SK-N-SH (cell line): Measurements from ENCODE around the gene TRIP4. TPM values are rescaled to one million over a fixed set of nuclear protein-coding genes. Genes with fewer than 3 reads are reported as not detected.

Experiments
- CTCF ChIA-PET: fragments of 300-600, 350-600 bp; formaldehyde crosslinking; extraction: SDS; loops from one replicate; lab custom pipeline; 2021; lab: Yijun Ruan, JAX
- POLR2A ChIA-PET: fragments of 350-600 bp; sonication (Branson Sonifier 250); formaldehyde crosslinking; extraction: SDS; loops from one replicate; lab custom pipeline; 2020; ENCODE audit warnings: antibody characterized with exemption, inconsistent platforms; lab: Yijun Ruan, JAX
- DNase-seq: peaks from one replicate; pipeline ENCODE4 v3.0.0; 2012
- H2AFZ ChIP-seq: fragments of 200-600 bp; sonication (generic); 2 replicates; pipeline ENCODE4 v1.8.1; 2016; ENCODE audit warnings: antibody characterized with exemption, mild to moderate bottlenecking, low read depth
- H3F3A ChIP-seq: fragments of 200-600 bp; sonication (generic); replicated peaks from 2 replicates; pipeline ENCODE3; 2016; ENCODE audit warnings: antibody characterized with exemption, mild to moderate bottlenecking; ENCODE audit not compliant: insufficient read depth
- H3K27ac ChIP-seq, 2 experiments: fragments of 200-500 bp in 1 of 2; fragments of 200-600 bp in 1 of 2; sonication (Bioruptor generic) in 1 of 2; sonication (generic), shearing (Covaris generic) in 1 of 2; 2 replicates each; pipeline versions ENCODE4 v1.5.1 to v1.6.1; 2014 to 2016; ENCODE audit warnings: low read depth in 2 of 2, inconsistent platforms in 1 of 2, low read length in 1 of 2, mild to moderate bottlenecking in 1 of 2, mixed read lengths in 1 of 2
- H3K27me3 ChIP-seq: fragments of 200-600 bp; sonication (generic), shearing (Covaris generic); 2 replicates; pipeline ENCODE4 v1.6.1; 2016; ENCODE audit warnings: mixed run types; ENCODE audit not compliant: insufficient read depth
- H3K36me3 ChIP-seq, 2 experiments: fragments of 200-500 bp in 1 of 2; fragments of 200-600 bp in 1 of 2; sonication (Bioruptor generic) in 1 of 2; sonication (generic) in 1 of 2; replicated peaks in 1 of 2; 2 replicates each; pipeline versions ENCODE3 to v1.5.1; 2014 to 2016; ENCODE audit warnings: low read length in 1 of 2, mild to moderate bottlenecking in 1 of 2; ENCODE audit not compliant: insufficient read depth in 2 of 2, control insufficient read depth in 1 of 2
- H3K4me1 ChIP-seq, 2 experiments: fragments of 200-500 bp in 1 of 2; fragments of 200-600 bp in 1 of 2; sonication (Bioruptor generic) in 1 of 2; sonication (generic), shearing (Covaris generic) in 1 of 2; 2 replicates each; pipeline versions ENCODE4 v1.5.1 to v1.6.1; 2014 to 2016; ENCODE audit warnings: low read depth in 1 of 2, low read length in 1 of 2, mixed run types in 1 of 2; ENCODE audit not compliant: insufficient read depth in 2 of 2, control insufficient read depth in 1 of 2
- H3K4me2 ChIP-seq: fragments of 200-600 bp; sonication (generic), shearing (Covaris generic); 2 replicates; pipeline ENCODE4 v1.6.1; 2017; ENCODE audit warnings: mixed run types
- H3K4me3 ChIP-seq, 2 experiments: fragments of 200-500 bp in 1 of 2; fragments of 200-600 bp in 1 of 2; sonication (Bioruptor generic) in 1 of 2; sonication (generic), shearing (Covaris generic) in 1 of 2; 2 replicates each; pipeline versions ENCODE4 v1.5.1 to v1.8.1; 2014 to 2016; ENCODE audit warnings: low read depth in 2 of 2, inconsistent platforms in 1 of 2, low read length in 1 of 2, mild to moderate bottlenecking in 1 of 2, mixed read lengths in 1 of 2, moderate library complexity in 1 of 2
- H3K79me2 ChIP-seq: fragments of 200-600 bp; sonication (generic); 2 replicates; pipeline ENCODE4 v1.8.1; 2017; ENCODE audit warnings: mild to moderate bottlenecking; ENCODE audit not compliant: insufficient read depth
- H3K9ac ChIP-seq: fragments of 200-600 bp; sonication (generic); 2 replicates; pipeline ENCODE4 v1.6.1; 2017; ENCODE audit warnings: mixed run types
- H3K9me2 ChIP-seq: fragments of 200-600 bp; sonication (generic); 2 replicates; pipeline ENCODE4 v1.6.1; 2017; ENCODE audit warnings: mixed run types
- H3K9me3 ChIP-seq: fragments of 200-600 bp; sonication (generic); 2 replicates; pipeline ENCODE4 v1.6.1; 2017; ENCODE audit warnings: mixed run types, mild to moderate bottlenecking, moderate library complexity
- H4K20me1 ChIP-seq: fragments of 200-600 bp; sonication (generic); 2 replicates; pipeline ENCODE4 v1.6.1; 2017; ENCODE audit warnings: mild to moderate bottlenecking, mixed run types; ENCODE audit not compliant: insufficient read depth
- CHD2 ChIP-seq: fragments of 150-350 bp; IDR thresholded peaks from 2 replicates; pipeline ENCODE4 v1.6.1; 2018; ENCODE audit warnings: low read length; ENCODE audit not compliant: partially characterized antibody
- ELF1 ChIP-seq: IDR thresholded peaks from 2 replicates; pipeline ENCODE4 v1.4.0; 2012
- FOSL2 ChIP-seq: IDR thresholded peaks from 2 replicates; pipeline ENCODE4 v1.4.0; 2012; ENCODE audit warnings: low read depth, mild to moderate bottlenecking, moderate library complexity, borderline replicate concordance
- GABPA ChIP-seq: IDR thresholded peaks from 2 replicates; pipeline ENCODE4 v1.4.0; 2012; ENCODE audit warnings: low read depth, mild to moderate bottlenecking
- MEF2A ChIP-seq: IDR thresholded peaks from 2 replicates; pipeline ENCODE4 v1.4.0; 2012; ENCODE audit warnings: low read depth, borderline replicate concordance
- MXI1 ChIP-seq: IDR thresholded peaks from 2 replicates; pipeline ENCODE4 v1.6.1; 2012; ENCODE audit warnings: mild to moderate bottlenecking, low read depth, low read length, improper control_type of control experiment
- POLR2AphosphoS5 ChIP-seq: IDR thresholded peaks from 2 replicates; pipeline ENCODE4 v1.6.1; 2012; ENCODE audit warnings: low read depth, low read length
- RAD21 ChIP-seq: IDR thresholded peaks from 2 replicates; pipeline ENCODE4 v1.6.1; 2012; ENCODE audit warnings: mild to moderate bottlenecking, low read length
- RCOR1 ChIP-seq: fragments of 150-350 bp; IDR thresholded peaks from 2 replicates; pipeline ENCODE4 v1.6.1; 2017; ENCODE audit warnings: antibody characterized with exemption, low read length
- RFX5 ChIP-seq: IDR thresholded peaks from 2 replicates; pipeline ENCODE4 v1.6.1; 2012; ENCODE audit warnings: mild to moderate bottlenecking, improper control_type of control experiment, low read length
- SIN3A ChIP-seq: IDR thresholded peaks from 2 replicates; pipeline ENCODE4 v1.6.1; 2012; ENCODE audit warnings: low read depth, mild to moderate bottlenecking, low read length, moderate library complexity, borderline replicate concordance
- TAF1 ChIP-seq: IDR thresholded peaks from 2 replicates; pipeline ENCODE4 v1.6.1; 2012; ENCODE audit warnings: low read depth, mild to moderate bottlenecking, low read length, moderate library complexity, borderline replicate concordance
- TCF12 ChIP-seq: IDR thresholded peaks from 2 replicates; pipeline ENCODE4 v1.4.0; 2012
- USF1 ChIP-seq: IDR thresholded peaks from 2 replicates; pipeline ENCODE4 v1.4.0; 2012; ENCODE audit warnings: low read depth, borderline replicate concordance
- YY1 ChIP-seq: IDR thresholded peaks from 2 replicates; pipeline ENCODE4 v1.4.0; 2012; ENCODE audit warnings: low read depth, mild to moderate bottlenecking
- ZBTB33 ChIP-seq: IDR thresholded peaks from 2 replicates; pipeline ENCODE4 v1.4.0; 2012; ENCODE audit warnings: low read depth, borderline replicate concordance
- WGBS: methylation state at CpG from one replicate; pipeline ENCODE4 v1.1.6; 2017; ENCODE audit warnings: low lambda C conversion rate; 5-methylcytosine and 5-hydroxymethylcytosine counted together
- polyA plus RNA-seq, 3 experiments: library from polyadenylated mRNA; depleted of rRNA; stranded (reverse); fragments of >200 nt; gene quantifications; 2 replicates each; pipeline ENCODE4 v1.2.3, GENCODE V29; 2012

TRIP4 gene
- polyA plus RNA-seq, 1 of the 3 experiments (the other 2 are of a cell fraction): 14.5 TPM

GRCh38 chr15:64460206-64460723, 72.6 kb downstream of the TRIP4 start, which contains the start of gene ZNF609 (continued):
- TF ChIP-seq ZBTB33 (no peak), SIN3A (peak; percentile 92; the same call in 1 of the 2 replicates), RCOR1 (peak; percentile 76), RFX5 (peak; percentile 81; the same call in 1 of the 2 replicates), FOSL2 (peak; percentile 36; the same call in 1 of the 2 replicates), YY1 (peak; percentile 81), TCF12 (peak; percentile 65; the same call in 1 of the 2 replicates), CHD2 (peak; percentile 77), USF1 (peak; percentile 52; the same call in 1 of the 2 replicates), GABPA (peak; percentile 42; the same call in 1 of the 2 replicates), RAD21 (peak; percentile 26; the same call in 1 of the 2 replicates), ELF1 (peak; percentile 83)
- TF ChIP-seq, all 33 proteins: peak for 25

- H2AFZ ChIP-seq: no peak overlapping the region
- TF ChIP-seq MXI1 (0 out of 2 replicates have a peak, but pooled peaks have one; percentile 16), MEF2A (no peak), RFX5 (no peak), TAF1 (0 out of 2 replicates have a peak, but pooled peaks have one; percentile 17), POLR2AphosphoS5 (peak; percentile 45; the same call in 1 of the 2 replicates)
- TF ChIP-seq, all 33 proteins: peak for 3
- no peaks in the 10 kb centered on the region for H3K9me2 ChIP-seq
- peaks cover 49% of the 10 kb centered on the region for H3K79me2 ChIP-seq
- H3K4me3 ChIP-seq: peak overlapping the region; percentile 64 to 68
- peak overlapping the region; percentile 87 for H3K4me2 ChIP-seq
- H3K9ac ChIP-seq: peak overlapping the region; percentile 64; the same call in 1 of the 2 replicates
- H3K4me1 ChIP-seq: peaks cover 18 to 20% of the 10 kb centered on the region in 2 experiments; a peak in 3 of 4 replicates
- ChIA-PET POLR2A (interaction anchor here (0.6 to 1.5 kb wide), 5 partner anchors 40 to 367 kb away, joined by 3 to 6 read pairs (median 3); partner anchors contain the start of genes CIAO2A and TRIP4), CTCF (interaction anchor here (1.0 to 1.5 kb wide), 5 partner anchors 88 to 226 kb away, joined by 3 to 4 read pairs (median 3); no protein-coding TSS in a partner anchor)
- WGBS: 1% methylated on average over 33 of the region's 56 CpGs
- H3K36me3 ChIP-seq: peaks cover 3 to 18% of the 10 kb centered on the region in 2 experiments
- H4K20me1 ChIP-seq: peaks cover 46% of the 10 kb centered on the region
- H3K27me3 ChIP-seq: no peaks in the 10 kb centered on the region
- peak overlapping the region; percentile 66 to 90 for H3K27ac ChIP-seq
- peak; percentile 65 for DNase-seq
- H3F3A ChIP-seq: peaks cover 18% of the 10 kb centered on the region
- H3K9me3 ChIP-seq: no peaks in the 10 kb centered on the region
These were observed 73.4 kb downstream of the TRIP4 start for GRCh38 chr15:64460724-64461720.
